H7 (cell line): Measurements from ENCODE around the gene PPP1R15A. TPM values are rescaled to one million over a fixed set of nuclear protein-coding genes. Genes with fewer than 3 reads are reported as not detected.

Experiments
- DNase-seq: peaks from one replicate; pipeline ENCODE4 v3.0.0; 2012
- H3K27me3 ChIP-seq: 2 replicates; pipeline ENCODE4 v1.6.0; 2011; ENCODE audit warnings: mild to moderate bottlenecking, low read length; ENCODE audit not compliant: control insufficient read depth, insufficient read depth
- H3K36me3 ChIP-seq: replicated peaks from 2 replicates; pipeline ENCODE4 v1.5.1; 2011; ENCODE audit warnings: low read length; ENCODE audit not compliant: control insufficient read depth, insufficient read depth
- H3K4me3 ChIP-seq: 2 replicates; pipeline ENCODE4 v1.5.1; 2011; ENCODE audit warnings: low read depth, mild to moderate bottlenecking, control low read depth, low read length, moderate library complexity; ENCODE audit not compliant: insufficient read depth
- total RNA-seq: library from RNA; depleted of rRNA; stranded (reverse); fragments of >200 nt; shearing (Covaris generic); gene quantifications from 2 replicates; pipeline ENCODE4 v1.2.3, GENCODE V29; 2014; rRNA removed

PPP1R15A gene
- total RNA-seq: 20.3 and 21.6 TPM in 2 replicates

GRCh38 chr19:48872182-48872883 is at the start of gene PPP1R15A:
TSS of gene PPP1R15A (plus strand) at chr19:48872421. CDS start at chr19:48873234, 813 bp downstream.
- no peaks in the 10 kb centered on the region for H3K27me3 ChIP-seq
- H3K36me3 ChIP-seq: peaks cover 20% of the 10 kb centered on the region
- peak; percentile 97 for DNase-seq
- peak within 1 kb of the TSS; percentile 97 for H3K4me3 ChIP-seq

GRCh38 chr19:48822514-48822913 is 49.7 kb upstream of the PPP1R15A start:
- H3K27me3 ChIP-seq: no peaks in the 10 kb centered on the region
- H3K36me3 ChIP-seq: no peaks in the 10 kb centered on the region
- H3K4me3 ChIP-seq: no peak overlapping the region
- no peak for DNase-seq

- no peaks in the 10 kb centered on the region for H3K36me3 ChIP-seq
- H3K27me3 ChIP-seq: no peaks in the 10 kb centered on the region
- H3K4me3 ChIP-seq: no peak overlapping the region
- DNase-seq: peak; percentile 79
Observed at GRCh38 chr19:48826606-48827020, 45.6 kb upstream of the PPP1R15A start.

- Histone ChIP-seq H3K36me3 (no peaks in the 10 kb centered on the region), H3K4me3 (no peak overlapping the region), H3K27me3 (no peaks in the 10 kb centered on the region)
- DNase-seq: no peak
Observed at GRCh38 chr19:48830088-48830487, 42.1 kb upstream of the PPP1R15A start.

GRCh38 chr19:48830965-48831364 is 41.3 kb upstream of the PPP1R15A start:
- no peaks in the 10 kb centered on the region for H3K36me3 ChIP-seq
- DNase-seq: no peak

GRCh38 chr19:48833049-48833448 is 39.2 kb upstream of the PPP1R15A start:
- no peaks in the 10 kb centered on the region for H3K27me3 ChIP-seq
- no peak overlapping the region for H3K4me3 ChIP-seq
- no peaks in the 10 kb centered on the region for H3K36me3 ChIP-seq
- no peak for DNase-seq

More at GRCh38 chr19:48830965-48831364, 41.3 kb upstream of the PPP1R15A start:
- Histone ChIP-seq H3K27me3 (no peaks in the 10 kb centered on the region), H3K4me3 (no peak overlapping the region)

GRCh38 chr19:48833977-48834376 is 38.2 kb upstream of the PPP1R15A start:
- DNase-seq: no peak
- no peaks in the 10 kb centered on the region for H3K36me3 ChIP-seq
- H3K4me3 ChIP-seq: no peak overlapping the region
- no peaks in the 10 kb centered on the region for H3K27me3 ChIP-seq

GRCh38 chr19:48835734-48836088 is 36.5 kb upstream of the PPP1R15A start:
- H3K27me3 ChIP-seq: no peaks in the 10 kb centered on the region
- H3K36me3 ChIP-seq: no peaks in the 10 kb centered on the region
- H3K4me3 ChIP-seq: peak overlapping the region; percentile 65
- peak; percentile 94 for DNase-seq

- Histone ChIP-seq H3K36me3 (no peaks in the 10 kb centered on the region), H3K27me3 (no peaks in the 10 kb centered on the region), H3K4me3 (peak within 1 kb of the TSS; percentile 65)
- peak; percentile 89 for DNase-seq
Observed at GRCh38 chr19:48836089-48837017, 35.9 kb upstream of the PPP1R15A start, which contains the start of gene HSD17B14. TSS of gene HSD17B14 (minus strand) at chr19:48836491. CDS start at chr19:48836411, 80 bp downstream.

GRCh38 chr19:48837051-48837524 is 35.1 kb upstream of the PPP1R15A start:
- Histone ChIP-seq H3K36me3 (no peaks in the 10 kb centered on the region), H3K27me3 (no peaks in the 10 kb centered on the region), H3K4me3 (peak overlapping the region; percentile 65)
- DNase-seq: peak; percentile 98

GRCh38 chr19:48837687-48838086 is 34.5 kb upstream of the PPP1R15A start:
- DNase-seq: peak; percentile 67
- no peaks in the 10 kb centered on the region for H3K27me3 ChIP-seq
- no peaks in the 10 kb centered on the region for H3K36me3 ChIP-seq
- H3K4me3 ChIP-seq: peak overlapping the region; percentile 65

GRCh38 chr19:48841047-48841446 is 31.2 kb upstream of the PPP1R15A start:
- no peak for DNase-seq

GRCh38 chr19:48841571-48841970 is 30.6 kb upstream of the PPP1R15A start:
- H3K4me3 ChIP-seq: no peak overlapping the region
- H3K36me3 ChIP-seq: no peaks in the 10 kb centered on the region; the same call in 1 of the 2 replicates
- DNase-seq: no peak
- no peaks in the 10 kb centered on the region for H3K27me3 ChIP-seq

More at GRCh38 chr19:48841047-48841446, 31.2 kb upstream of the PPP1R15A start:
- Histone ChIP-seq H3K4me3 (no peak overlapping the region), H3K36me3 (no peaks in the 10 kb centered on the region; the same call in 1 of the 2 replicates), H3K27me3 (no peaks in the 10 kb centered on the region)

- Histone ChIP-seq H3K27me3 (no peaks in the 10 kb centered on the region), H3K4me3 (no peak overlapping the region), H3K36me3 (no peaks in the 10 kb centered on the region; the same call in 1 of the 2 replicates)
- peak; percentile 87 for DNase-seq
Observed at GRCh38 chr19:48842789-48843162, 29.4 kb upstream of the PPP1R15A start.
